ENCODE data around the gene LDLRAD3. TPM values are rescaled to one million over a fixed set of nuclear protein-coding genes. Genes with fewer than 3 reads are reported as not detected.

LDLRAD3 gene
- total RNA-seq, 1 experiment from 2014 or later: 19.0 TPM

DNA sequence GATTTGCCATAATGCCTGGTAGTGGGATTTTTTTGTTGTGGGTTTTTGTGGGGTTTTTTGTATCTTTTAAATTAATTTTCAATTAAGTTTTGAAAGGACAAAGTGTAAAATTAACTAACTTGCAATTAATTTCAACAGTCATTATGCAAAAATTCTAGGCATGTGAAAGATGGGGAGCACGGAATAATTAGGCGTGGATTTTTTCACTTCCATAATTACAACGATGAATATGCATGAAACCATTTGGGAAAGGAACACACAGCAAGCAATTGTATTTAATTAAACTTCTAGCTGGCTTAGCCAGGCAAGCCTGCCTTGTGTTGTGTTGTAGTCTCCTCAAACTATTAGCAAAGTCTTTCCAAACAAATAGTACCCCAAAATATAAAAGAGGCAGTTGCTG is 257.5 kb downstream of the LDLRAD3 start:
- no peak overlapping the region for H3K27ac ChIP-seq (ENCODE audit: low read depth, low read length)
- no peak overlapping the region for H3K4me3 ChIP-seq (replicated peaks in 1 of 2; ENCODE audit: low read depth in 1 of 2, low read length in 2 of 2)
- intact Hi-C loops (cut with micrococcal nuclease): no loop called here
- no peak overlapping the region for H3K4me2 ChIP-seq (ENCODE audit: low read length)
- no peak for TF ChIP-seq POLR2AphosphoS5 (IDR thresholded peaks at IDR 0.05; ENCODE audit: low read depth, low read length)
- DNase-seq (ENCODE audit: low read depth, low spot score) (no peak), ATAC-seq (no peak)
- no peaks in the 10 kb centered on the region for H3K9me2 ChIP-seq (ENCODE audit: insufficient read depth)
- H3K79me2 ChIP-seq (ENCODE audit: insufficient read depth, low read length): no peaks in the 10 kb centered on the region
- no peaks in the 10 kb centered on the region for H3K36me3 ChIP-seq (ENCODE audit: control insufficient read depth in 1 of 2, insufficient read depth in 2 of 2, low read length in 2 of 2)
- no peaks in the 10 kb centered on the region for H3K9me3 ChIP-seq (ENCODE audit: control insufficient read depth in 1 of 2, insufficient read depth in 1 of 2, low read depth in 1 of 2, low read length in 2 of 2)
- no peaks in the 10 kb centered on the region for H3K4me1 ChIP-seq (ENCODE audit: control insufficient read depth in 1 of 2, insufficient read depth in 2 of 2, low read length in 2 of 2)
- H3K9ac ChIP-seq (ENCODE audit: low read length): no peak overlapping the region
- no TSS peak for BruUV-seq (replicated peaks)
- no peak overlapping the region for H2AFZ ChIP-seq (ENCODE audit: low read depth, low read length, poor library complexity, severe bottlenecking)
- no peaks in the 10 kb centered on the region for H4K20me1 ChIP-seq (ENCODE audit: insufficient read depth)
- CTCF ChIA-PET: no interaction called here
- RAD21 ChIA-PET (ENCODE audit: low non-redundant PET in 1 of 2, low total read pairs in 2 of 2, uncharacterized antibody in 2 of 2, unreplicated experiment in 2 of 2): no interaction called here
- H3K27me3 ChIP-seq (ENCODE audit: insufficient read depth, low read length): no peaks in the 10 kb centered on the region
- POLR2A ChIA-PET: interaction anchor here (0.7 kb wide), 1 partner anchor 308 kb away, joined by 3 read pairs; no protein-coding TSS in a partner anchor

DNA sequence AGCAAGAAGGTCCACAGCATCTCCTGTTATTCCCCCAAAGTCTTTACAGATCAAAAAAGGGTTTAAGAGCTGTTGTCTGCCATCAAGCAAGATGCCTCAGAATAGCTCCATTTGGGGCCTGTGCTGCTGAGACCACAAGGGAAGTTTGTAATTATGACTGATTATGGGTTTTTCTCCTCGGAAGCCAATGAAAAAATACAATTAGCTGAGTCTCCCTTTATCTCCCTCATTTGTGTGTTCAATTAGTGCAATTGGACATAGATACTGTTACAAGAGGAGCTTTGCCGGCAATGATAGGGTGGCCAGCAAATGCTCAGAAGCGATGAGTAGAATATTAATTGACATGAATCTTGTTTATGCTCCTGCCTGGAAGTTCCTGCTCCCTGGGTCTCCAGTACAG is 261.7 kb downstream of the LDLRAD3 start:
- intact Hi-C loops (cut with micrococcal nuclease): no loop called here
- H4K20me1 ChIP-seq (ENCODE audit: insufficient read depth): no peaks in the 10 kb centered on the region
- no peaks in the 10 kb centered on the region for H3K4me1 ChIP-seq (ENCODE audit: control insufficient read depth in 1 of 2, insufficient read depth in 2 of 2, low read length in 2 of 2)
- H3K4me2 ChIP-seq (ENCODE audit: low read length): no peak overlapping the region
- H3K27me3 ChIP-seq (ENCODE audit: insufficient read depth, low read length): no peaks in the 10 kb centered on the region
- H3K4me3 ChIP-seq (replicated peaks in 1 of 2; ENCODE audit: low read depth in 1 of 2, low read length in 2 of 2): no peak overlapping the region
- TF ChIP-seq SIN3A (IDR thresholded peaks at IDR 0.05; ENCODE audit: low read depth): no peak
- no peak for TF ChIP-seq ELF1 (IDR thresholded peaks at IDR 0.05; ENCODE audit: borderline replicate concordance, low read depth)
- H2AFZ ChIP-seq (ENCODE audit: low read depth, low read length, poor library complexity, severe bottlenecking): no peak overlapping the region
- CTCF ChIA-PET: no interaction called here
- no peak for DNase-seq (ENCODE audit: low read depth, low spot score)
- RAD21 ChIA-PET (ENCODE audit: low non-redundant PET in 1 of 2, low total read pairs in 2 of 2, uncharacterized antibody in 2 of 2, unreplicated experiment in 2 of 2): no interaction called here
- H3K9ac ChIP-seq (ENCODE audit: low read length): no peak overlapping the region
- BruUV-seq (replicated peaks): no TSS peak
- no peaks in the 10 kb centered on the region for H3K9me3 ChIP-seq (ENCODE audit: control insufficient read depth in 1 of 2, insufficient read depth in 1 of 2, low read depth in 1 of 2, low read length in 2 of 2)
- H3K79me2 ChIP-seq (ENCODE audit: insufficient read depth, low read length): no peaks in the 10 kb centered on the region
- H3K9me2 ChIP-seq (ENCODE audit: insufficient read depth): no peaks in the 10 kb centered on the region
- no peak for ATAC-seq
- no peak overlapping the region for H3K27ac ChIP-seq (ENCODE audit: low read depth, low read length)
- no peaks in the 10 kb centered on the region for H3K36me3 ChIP-seq (ENCODE audit: control insufficient read depth in 1 of 2, insufficient read depth in 2 of 2, low read length in 2 of 2)
- POLR2A ChIA-PET: no interaction called here

- Histone ChIP-seq H3K9me2 (ENCODE audit: insufficient read depth) (no peaks in the 10 kb centered on the region), H3K4me2 (ENCODE audit: low read length) (no peak overlapping the region), H3K79me2 (ENCODE audit: insufficient read depth, low read length) (no peaks in the 10 kb centered on the region), H3K9ac (ENCODE audit: low read length) (no peak overlapping the region), H4K20me1 (ENCODE audit: insufficient read depth) (no peaks in the 10 kb centered on the region), H3K9me3 (ENCODE audit: control insufficient read depth in 1 of 2, insufficient read depth in 1 of 2, low read depth in 1 of 2, low read length in 2 of 2) (no peaks in the 10 kb centered on the region), H3K4me3 (replicated peaks in 1 of 2; ENCODE audit: low read depth in 1 of 2, low read length in 2 of 2) (no peak overlapping the region), H3K27me3 (ENCODE audit: insufficient read depth, low read length) (no peaks in the 10 kb centered on the region), H3K4me1 (ENCODE audit: control insufficient read depth in 1 of 2, insufficient read depth in 2 of 2, low read length in 2 of 2) (peaks cover 7 to 17% of the 10 kb centered on the region in 2 experiments; a peak in 3 of 4 replicates), H2AFZ (ENCODE audit: low read depth, low read length, poor library complexity, severe bottlenecking) (no peak overlapping the region), H3K27ac (ENCODE audit: low read depth, low read length) (no peak overlapping the region), H3K36me3 (ENCODE audit: control insufficient read depth in 1 of 2, insufficient read depth in 2 of 2, low read length in 2 of 2) (no peaks in the 10 kb centered on the region)
- CTCF ChIA-PET: no interaction called here
- TF ChIP-seq ZFX (IDR thresholded peaks at IDR 0.05) (no peak), REST (IDR thresholded peaks at IDR 0.05; ENCODE audit: low read depth) (no peak), SIN3A (IDR thresholded peaks at IDR 0.05; ENCODE audit: low read depth) (no peak)
- TF ChIP-seq, protein P1, sequence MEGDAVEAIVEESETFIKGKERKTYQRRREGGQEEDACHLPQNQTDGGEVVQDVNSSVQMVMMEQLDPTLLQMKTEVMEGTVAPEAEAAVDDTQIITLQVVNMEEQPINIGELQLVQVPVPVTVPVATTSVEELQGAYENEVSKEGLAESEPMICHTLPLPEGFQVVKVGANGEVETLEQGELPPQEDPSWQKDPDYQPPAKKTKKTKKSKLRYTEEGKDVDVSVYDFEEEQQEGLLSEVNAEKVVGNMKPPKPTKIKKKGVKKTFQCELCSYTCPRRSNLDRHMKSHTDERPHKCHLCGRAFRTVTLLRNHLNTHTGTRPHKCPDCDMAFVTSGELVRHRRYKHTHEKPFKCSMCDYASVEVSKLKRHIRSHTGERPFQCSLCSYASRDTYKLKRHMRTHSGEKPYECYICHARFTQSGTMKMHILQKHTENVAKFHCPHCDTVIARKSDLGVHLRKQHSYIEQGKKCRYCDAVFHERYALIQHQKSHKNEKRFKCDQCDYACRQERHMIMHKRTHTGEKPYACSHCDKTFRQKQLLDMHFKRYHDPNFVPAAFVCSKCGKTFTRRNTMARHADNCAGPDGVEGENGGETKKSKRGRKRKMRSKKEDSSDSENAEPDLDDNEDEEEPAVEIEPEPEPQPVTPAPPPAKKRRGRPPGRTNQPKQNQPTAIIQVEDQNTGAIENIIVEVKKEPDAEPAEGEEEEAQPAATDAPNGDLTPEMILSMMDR (IDR thresholded peaks at IDR 0.05 in 2 of 3, conservative IDR thresholded peaks at IDR 0.05 in 1 of 3; ENCODE audit: borderline replicate concordance in 1 of 3, insufficient read depth in 1 of 3, low read depth in 2 of 3, low read length in 2 of 3): no peak
- POLR2A ChIA-PET: no interaction called here
- DNase-seq (ENCODE audit: low read depth, low spot score): no peak
- RAD21 ChIA-PET (ENCODE audit: low non-redundant PET in 1 of 2, low total read pairs in 2 of 2, uncharacterized antibody in 2 of 2, unreplicated experiment in 2 of 2): no interaction called here
- intact Hi-C loops (cut with micrococcal nuclease): no loop called here
- no peak for ATAC-seq
- BruUV-seq (replicated peaks): no TSS peak
Observed at GRCh38 chr11:36210529-36210928, 266.7 kb downstream of the LDLRAD3 start.
